AG04449 (cell line): ENCODE results near the gene AUNIP.

Experiments used
- CTCF ChIA-PET: fragments of 350-600 bp; formaldehyde crosslinking; extraction: SDS; loops from one replicate; lab custom pipeline; 2021; ENCODE audit warnings: antibody characterized with exemption; lab: Yijun Ruan, JAX
- POLR2A ChIA-PET: fragments of 400-600, 350-600 bp; formaldehyde crosslinking; extraction: SDS; loops from one replicate; lab custom pipeline; 2020; ENCODE audit warnings: antibody characterized with exemption, inconsistent platforms; lab: Yijun Ruan, JAX
- DNase-seq: peaks from one replicate; pipeline ENCODE4 v3.0.0-alpha.2; 2010; ENCODE audit warnings: low read depth, low spot score
- H3K4me3 ChIP-seq: 2 replicates; pipeline ENCODE4 v1.5.1; 2011; ENCODE audit warnings: low read depth, mild to moderate bottlenecking, control low read depth, low read length
- CTCF ChIP-seq: IDR thresholded peaks from one replicate; pipeline ENCODE4 v1.5.1; 2011; ENCODE audit warnings: mild to moderate bottlenecking, moderate library complexity, low read length, control low read depth, inconsistent platforms; ENCODE audit not compliant: insufficient read depth; ENCODE audit errors: missing control alignments

AUNIP gene

GRCh38 chr1:25905680-25906643 is 46.7 kb upstream of the AUNIP start, which contains the start of gene STMN1:
Gene STMN1 (minus strand): TSS chr1:25906419. CDS start chr1:25904676, 1,743 bp downstream.
- CTCF ChIA-PET = interaction anchor here (1.2 to 21.4 kb wide), 6 partner anchors 8 to 114 kb away, joined by 3 to 609 read pairs (median 6); partner anchors contain the start of gene PAFAH2
- POLR2A ChIA-PET = interaction anchor here (0.5 kb wide), 1 partner anchor 32 kb away, joined by 3 read pairs; no protein-coding TSS in a partner anchor
- TF ChIP-seq CTCF = no peak
- no peak for DNase-seq
- peak within 1 kb of the TSS; percentile 59 for H3K4me3 ChIP-seq

- H3K4me3 ChIP-seq = peak overlapping the region; percentile 59
- ChIA-PET CTCF (interaction anchor here (0.5 to 21.4 kb wide), 12 partner anchors 9 to 132 kb away, joined by 3 to 609 read pairs (median 3); partner anchors contain the start of gene PAFAH2), POLR2A (interaction anchor here (0.5 kb wide), 1 partner anchor 31 kb away, joined by 3 read pairs; no protein-coding TSS in a partner anchor)
- no peak for DNase-seq
- no peak for TF ChIP-seq CTCF
These were observed 45.9 kb upstream of the AUNIP start for GRCh38 chr1:25904943-25905679.

- ChIA-PET POLR2A (no interaction called here), CTCF (interaction anchor here (0.8 to 21.4 kb wide), 10 partner anchors 11 to 513 kb away, joined by 3 to 609 read pairs (median 3); partner anchors contain the start of gene PAFAH2)
- no peak for DNase-seq
- no peak for TF ChIP-seq CTCF
- peak overlapping the region; percentile 59 for H3K4me3 ChIP-seq
These were observed 44.7 kb upstream of the AUNIP start for GRCh38 chr1:25903986-25904385.

GRCh38 chr1:25902462-25902861 is 43.2 kb upstream of the AUNIP start:
- TF ChIP-seq CTCF = no peak
- ChIA-PET CTCF (interaction anchor here (0.9 to 21.4 kb wide), 9 partner anchors 9 to 243 kb away, joined by 3 to 609 read pairs (median 4); partner anchors contain the start of gene PAFAH2), POLR2A (no interaction called here)
- H3K4me3 ChIP-seq = no peak overlapping the region
- no peak for DNase-seq

GRCh38 chr1:25900219-25900618 is 41.0 kb upstream of the AUNIP start:
- no peak for DNase-seq
- ChIA-PET POLR2A (no interaction called here), CTCF (interaction anchor here (0.9 to 21.4 kb wide), 4 partner anchors 7 to 135 kb away, joined by 3 to 609 read pairs (median 62); partner anchors contain the start of gene PAFAH2)
- no peak overlapping the region for H3K4me3 ChIP-seq
- no peak for TF ChIP-seq CTCF
